Thoracic aorta (tissue), 2 donors: ENCODE measurements around the gene ANGEL1. TPM values are rescaled to one million over a fixed set of nuclear protein-coding genes. Genes with fewer than 3 reads are reported as not detected.
A peak's percentile ranks its signal among the peaks of the same experiment; 100 is the strongest.

Experiments used
- ATAC-seq: fragments of 150-250 bp; one replicate; pipeline ENCODE4 v1.8.0; 2017; ENCODE audit warnings: low read depth; ENCODE audit not compliant: insufficient number of reproducible peaks, low FRiP score
- DNase-seq: peaks from one replicate; pipeline ENCODE4 v3.0.0-alpha.2; 2020; ENCODE audit warnings: low spot score
- H3K27ac ChIP-seq, 2 donors: fragments of 200-600 bp; sonication (generic); 1 replicate in 1 of 2; 2 replicates in 1 of 2; pipeline ENCODE4 v1.5.1; 2016; ENCODE audit warnings: mild to moderate bottlenecking in 2 of 2, moderate library complexity in 2 of 2
- H3K27me3 ChIP-seq: fragments of 200-600 bp; sonication (generic); replicated peaks from 2 replicates; pipeline ENCODE4 v1.6.0; 2016; ENCODE audit warnings: mild to moderate bottlenecking; ENCODE audit not compliant: insufficient read depth
- H3K36me3 ChIP-seq: fragments of 200-600 bp; sonication (generic); one replicate; pipeline ENCODE4 v1.5.1; 2016
- H3K4me1 ChIP-seq, 2 donors: fragments of 200-600 bp; sonication (generic); 1 replicate in 1 of 2; 2 replicates in 1 of 2; pipeline versions ENCODE4 v1.5.1 to v1.6.0; 2016; ENCODE audit warnings: low read depth in 2 of 2, mild to moderate bottlenecking in 1 of 2; ENCODE audit not compliant: control insufficient read depth in 1 of 2
- H3K4me3 ChIP-seq: fragments of 200-600 bp; sonication (generic); 2 replicates; pipeline ENCODE4 v1.5.1; 2016; ENCODE audit warnings: mild to moderate bottlenecking
- H3K9me3 ChIP-seq: fragments of 200-600 bp; sonication (generic); 2 replicates; pipeline ENCODE4 v1.5.1; 2016
- CTCF ChIP-seq: fragments of 200-600 bp; sonication (generic); IDR thresholded peaks from one replicate; pipeline ENCODE4 v1.5.1; 2019; ENCODE audit warnings: antibody characterized with exemption
- total RNA-seq, 2 donors: library from RNA; depleted of rRNA; stranded (reverse); fragments of >200 nt; gene quantifications; one replicate each; pipeline versions ENCODE4 v1.1.0 to v1.2.3, GENCODE V29; 2016

ANGEL1 gene
- total RNA-seq, 2 donors from 2014 or later: 19.5 to 24.5 TPM

GRCh38 chr14:76829650-76830421 is 17.2 kb upstream of the ANGEL1 start:
- peaks cover 0 to 7% of the 10 kb centered on the region in 2 donors for H3K4me1 ChIP-seq
- H3K27ac ChIP-seq: no peak overlapping the region
- no peak for TF ChIP-seq CTCF
- H3K27me3 ChIP-seq: no peaks in the 10 kb centered on the region
- H3K36me3 ChIP-seq: no peaks in the 10 kb centered on the region
- ATAC-seq: no peak
- no peak overlapping the region for H3K4me3 ChIP-seq
- no peak for DNase-seq
- no peaks in the 10 kb centered on the region for H3K9me3 ChIP-seq

- H3K9me3 ChIP-seq: no peaks in the 10 kb centered on the region
- H3K27me3 ChIP-seq: no peaks in the 10 kb centered on the region
- DNase-seq (no peak), ATAC-seq (no peak)
- TF ChIP-seq CTCF: no peak
- H3K4me3 ChIP-seq: no peak overlapping the region
- no peaks in the 10 kb centered on the region for H3K36me3 ChIP-seq
- no peak overlapping the region for H3K27ac ChIP-seq
- peaks cover 0 to 7% of the 10 kb centered on the region in 2 donors for H3K4me1 ChIP-seq
These were observed 16.3 kb upstream of the ANGEL1 start for GRCh38 chr14:76829013-76829365.

- Histone ChIP-seq H3K27me3 (no peaks in the 10 kb centered on the region), H3K36me3 (no peaks in the 10 kb centered on the region), H3K4me3 (peak overlapping the region; percentile 65), H3K4me1 (peaks cover 0 to 7% of the 10 kb centered on the region in 2 donors), H3K27ac (peak overlapping the region; percentile 43 to 47), H3K9me3 (no peaks in the 10 kb centered on the region)
- TF ChIP-seq CTCF: no peak
- DNase-seq: no peak
- ATAC-seq: no peak
These were observed 15.8 kb upstream of the ANGEL1 start for GRCh38 chr14:76828339-76829012.

- Histone ChIP-seq H3K4me1 (peaks cover 0 to 7% of the 10 kb centered on the region in 2 donors), H3K9me3 (no peaks in the 10 kb centered on the region), H3K36me3 (no peaks in the 10 kb centered on the region), H3K27me3 (no peaks in the 10 kb centered on the region), H3K27ac (peak overlapping the region; percentile 43 to 47), H3K4me3 (peak overlapping the region; percentile 65)
- DNase-seq (no peak), ATAC-seq (no peak)
- no peak for TF ChIP-seq CTCF
These were observed 15.1 kb upstream of the ANGEL1 start for GRCh38 chr14:76827696-76828296.

- TF ChIP-seq CTCF: no peak
- no peak within 1 kb of the TSS for H3K4me3 ChIP-seq
- H3K4me1 ChIP-seq: peaks cover 0 to 7% of the 10 kb centered on the region in 2 donors
- no peaks in the 10 kb centered on the region for H3K9me3 ChIP-seq
- no peaks in the 10 kb centered on the region for H3K27me3 ChIP-seq
- ATAC-seq (no peak), DNase-seq (no peak)
- H3K36me3 ChIP-seq: no peaks in the 10 kb centered on the region
- H3K27ac ChIP-seq: no peak within 1 kb of the TSS
These were observed 13.4 kb upstream of the ANGEL1 start, which contains the start of gene LRRC74A for GRCh38 chr14:76826122-76826521. Gene LRRC74A, plus strand, starts transcription at chr14:76826408. Its CDS starts 290 bp downstream, at chr14:76826698.
